ENCODE results near the gene CCNL2.
A peak's percentile ranks its signal among the peaks of the same experiment; 100 is the strongest.
"Not testable (repeated sequence)": the region's sequence is repeated elsewhere in the genome, so short reads cannot be mapped to it uniquely, and the experiment has no call there.

The CCNL2 gene

DNA sequence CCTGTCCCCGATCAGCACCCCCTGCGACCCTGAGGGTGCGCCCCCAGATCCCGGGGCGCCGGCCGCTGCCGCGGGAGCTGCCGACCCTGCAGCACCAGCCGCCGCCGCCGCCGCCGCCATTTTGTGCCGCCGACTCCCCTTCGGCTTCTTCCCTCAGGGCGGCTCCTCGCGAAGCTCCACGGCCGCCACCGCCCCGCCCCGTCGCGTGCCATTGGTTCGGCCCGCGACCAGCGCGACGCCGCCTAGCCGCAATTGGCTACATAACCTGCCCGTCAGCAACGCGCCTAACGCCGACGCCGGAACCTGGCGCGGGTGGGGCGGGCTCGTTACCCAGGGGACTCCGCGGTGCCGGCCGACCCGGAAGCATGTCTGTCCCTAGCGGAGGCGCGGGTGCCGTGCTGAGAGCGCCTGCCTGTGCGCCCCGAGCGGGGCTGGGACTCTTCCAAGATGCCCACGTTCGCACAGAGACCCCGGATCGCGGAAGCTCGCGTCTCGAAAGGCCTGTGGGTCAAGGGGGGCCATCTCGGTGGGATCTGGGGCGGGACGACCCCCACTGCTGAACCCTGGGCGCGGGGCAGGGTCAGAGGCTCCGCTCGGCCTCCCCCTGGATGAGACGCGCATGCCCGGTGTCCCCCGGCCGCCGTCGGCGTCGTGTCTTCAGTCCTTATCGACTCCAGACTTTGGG is at the start of gene CCNL2:
Gene CCNL2 (minus strand): TSS at position 149 of the 685 bp plus-strand sequence. CDS start 29 bp downstream, at position 120.
- intact Hi-C loops (cut with DNase I), result no loop called here

DNA sequence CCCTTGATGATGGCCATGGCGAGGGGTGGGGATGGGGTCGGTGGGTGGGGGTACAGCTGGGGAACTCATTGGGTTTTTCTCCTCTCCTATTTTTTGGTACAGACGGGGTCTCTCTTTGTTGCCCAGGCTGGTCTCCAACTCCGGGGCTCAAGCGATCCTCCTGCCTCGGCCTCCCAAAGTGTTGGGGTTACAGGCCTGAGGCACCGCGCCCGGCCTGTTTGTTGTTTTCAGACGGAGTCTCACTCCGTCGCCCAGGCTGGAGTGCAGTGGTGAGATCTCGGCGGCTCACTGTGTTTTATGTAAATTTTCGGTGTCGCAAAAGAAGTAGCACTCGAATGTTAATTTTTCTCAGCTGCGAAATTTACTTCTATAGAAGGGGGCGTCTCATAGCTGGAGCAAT is 47.5 kb upstream of the CCNL2 start:
- intact Hi-C loops (cut with DNase I); DNase-seq: not testable (repeated sequence)

More for the DNA sequence above, at the start of gene CCNL2:
- DNase-seq, result peak; percentile 98 to 100 (median 99)

DNA sequence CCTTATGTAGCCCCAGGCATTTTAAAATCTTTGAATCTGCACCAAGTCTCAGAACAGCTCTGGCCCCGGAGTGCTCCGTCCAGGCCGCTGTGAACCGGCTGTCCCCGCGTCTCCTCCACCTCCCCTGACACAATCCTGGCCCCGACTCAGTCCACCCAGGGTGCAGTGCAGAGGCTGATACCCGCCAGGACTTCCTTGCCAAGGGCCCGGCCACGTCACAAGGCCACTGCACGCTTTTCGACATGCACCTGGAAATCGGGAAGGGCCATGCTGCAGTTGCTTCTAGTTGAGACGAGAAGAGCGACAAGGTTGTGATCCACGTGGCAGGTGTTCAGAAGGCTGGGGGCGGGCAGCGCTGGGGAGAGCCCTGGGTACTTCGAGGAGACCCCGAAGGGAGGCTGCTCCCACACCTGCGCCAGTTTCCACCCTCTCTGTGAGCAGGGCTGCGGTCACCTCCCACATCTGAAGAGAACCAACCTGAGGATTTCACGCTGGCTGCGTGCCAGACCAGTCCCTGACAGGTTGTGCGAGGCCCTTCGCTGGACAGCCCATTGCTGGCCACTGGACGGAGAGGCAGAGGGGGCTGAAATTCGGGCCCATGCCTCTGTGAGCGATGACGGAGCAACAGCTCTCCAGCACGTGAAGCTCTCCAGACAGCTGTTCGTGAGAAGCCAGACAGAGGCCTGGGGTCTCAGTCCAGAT is 43.1 kb upstream of the CCNL2 start:
- DNase-seq, result peak in 2 of 10 donors; percentile 13 to 87
- intact Hi-C loops (cut with DNase I), result no loop called here

DNA sequence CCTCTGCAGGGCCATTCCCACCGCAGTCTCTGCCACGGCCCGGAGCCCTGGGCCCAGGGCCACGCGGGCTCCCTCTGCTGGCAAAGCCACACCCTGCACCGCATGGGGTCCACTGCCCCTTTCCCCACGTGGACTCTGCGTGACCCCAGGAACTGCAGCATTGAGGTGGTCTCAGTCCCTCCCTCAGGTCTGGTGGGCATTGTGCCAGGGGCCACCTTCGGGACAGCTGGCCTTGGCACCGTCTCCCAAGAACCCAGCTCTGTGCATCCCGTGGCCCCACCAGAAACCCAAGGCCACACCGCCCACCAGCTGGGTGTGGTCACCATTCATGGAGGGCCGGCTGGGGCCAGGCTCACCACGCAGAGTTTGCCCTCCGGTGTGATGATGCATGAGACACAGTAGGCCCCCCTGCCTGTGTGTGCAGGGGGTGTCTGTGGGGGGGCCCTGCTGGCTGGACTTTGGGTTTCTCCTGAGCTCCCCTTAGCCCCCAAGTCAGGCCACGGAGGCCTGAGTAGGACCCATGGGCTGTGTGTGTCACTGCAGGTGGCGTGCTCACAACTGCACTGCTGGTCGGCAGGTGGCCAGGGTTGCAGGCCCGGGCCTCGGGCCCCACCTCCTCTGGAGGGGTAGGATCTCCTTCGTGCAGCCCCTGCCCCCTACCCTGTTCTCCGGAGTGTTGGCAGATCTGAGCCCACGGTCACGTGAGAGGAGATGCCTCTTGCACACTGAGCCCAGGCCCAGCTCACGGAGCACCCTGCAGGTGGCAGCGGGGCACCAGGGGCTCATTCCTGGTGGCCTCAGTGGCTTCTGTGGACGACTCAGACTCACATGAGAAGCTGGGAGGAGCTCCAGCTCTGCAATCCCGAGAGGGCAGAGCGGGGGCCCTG is 42.1 kb upstream of the CCNL2 start:
- intact Hi-C loops (cut with DNase I), result no loop called here
- peak in 6 of 10 donors; percentile 38 to 92 (median 74) for DNase-seq

GRCh38 chr1:1440262-1441001 is 41.3 kb upstream of the CCNL2 start:
- intact Hi-C loops (cut with DNase I), result no loop called here
- DNase-seq, result peak in 1 of 10 donors; percentile 84

DNA sequence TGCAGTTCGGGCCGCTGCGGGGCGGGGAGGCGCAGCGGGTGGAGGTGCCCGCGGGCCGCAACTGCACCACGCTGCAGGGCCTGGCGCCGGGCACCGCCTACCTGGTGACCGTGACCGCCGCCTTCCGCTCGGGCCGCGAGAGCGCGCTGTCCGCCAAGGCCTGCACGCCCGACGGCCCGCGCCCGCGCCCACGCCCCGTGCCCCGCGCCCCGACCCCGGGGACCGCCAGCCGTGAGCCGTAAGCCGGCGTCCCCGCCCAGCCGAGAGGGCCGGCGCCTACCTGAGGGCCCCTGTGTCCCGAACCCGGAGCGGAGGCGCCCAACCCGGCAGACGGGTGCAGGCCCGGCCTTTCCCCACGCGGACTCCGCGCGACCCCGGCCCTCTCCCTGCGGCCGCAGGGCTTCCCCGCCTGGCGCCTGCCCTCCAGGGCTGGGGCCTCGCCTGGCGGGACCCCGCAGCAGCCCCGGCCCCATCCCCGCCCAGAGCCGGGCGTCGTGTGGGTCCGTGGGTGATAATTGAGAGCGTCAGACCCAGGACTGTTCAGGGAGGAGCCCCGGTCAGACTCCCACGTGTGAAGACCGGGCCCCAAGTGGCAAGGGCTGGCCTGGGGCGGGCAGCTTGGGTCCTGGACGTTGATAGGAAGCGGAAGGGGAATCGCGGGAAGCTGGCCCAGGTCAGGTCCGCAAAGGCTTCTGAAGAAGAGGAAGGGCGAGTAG is 40.6 kb upstream of the CCNL2 start:
- intact Hi-C loops (cut with DNase I), result no loop called here
- peak in 2 of 10 donors; percentile 7 to 85 for DNase-seq

DNA sequence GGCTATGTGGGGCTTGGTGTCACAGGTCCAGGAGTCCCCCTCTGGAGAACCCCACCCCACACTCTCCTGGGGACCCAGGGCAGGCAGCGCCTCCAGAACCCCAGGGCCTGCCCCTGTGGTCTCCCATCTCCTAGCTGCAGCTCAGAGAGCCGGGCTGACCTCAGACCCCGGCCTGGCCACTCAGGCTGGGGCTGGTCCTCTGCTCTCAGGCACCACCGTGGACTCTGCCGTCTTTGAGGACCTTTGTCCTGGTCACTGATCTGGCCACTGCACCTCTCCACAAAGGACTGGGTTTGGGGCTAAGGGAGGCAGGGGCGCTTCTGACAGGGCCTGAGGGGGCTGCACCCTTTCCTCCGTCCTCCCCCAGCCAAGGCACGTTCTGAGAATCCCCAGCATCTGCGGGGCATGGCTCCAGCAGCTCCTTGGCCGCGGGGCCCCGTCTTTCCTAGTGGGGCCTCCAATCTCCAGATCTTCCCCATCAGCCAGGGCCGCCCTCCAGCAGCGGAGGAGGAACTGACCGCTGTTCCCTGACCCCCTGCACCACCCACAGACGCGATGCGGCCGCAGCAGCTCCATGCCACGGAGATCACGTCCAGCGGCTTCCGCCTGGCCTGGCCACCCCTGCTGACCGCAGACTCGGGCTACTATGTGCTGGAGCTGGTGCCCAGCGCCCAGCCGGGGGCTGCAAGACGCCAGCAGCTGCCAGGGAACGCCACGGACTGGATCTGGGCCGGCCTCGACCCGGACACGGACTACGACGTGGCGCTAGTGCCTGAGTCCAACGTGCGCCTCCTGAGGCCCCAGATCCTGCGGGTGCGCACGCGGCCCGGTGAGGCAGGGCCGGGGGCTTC is 39.6 kb upstream of the CCNL2 start:
- DNase-seq, result peak in 4 of 10 donors; percentile 16 to 83 (median 68)
- intact Hi-C loops (cut with DNase I), result no loop called here

DNA sequence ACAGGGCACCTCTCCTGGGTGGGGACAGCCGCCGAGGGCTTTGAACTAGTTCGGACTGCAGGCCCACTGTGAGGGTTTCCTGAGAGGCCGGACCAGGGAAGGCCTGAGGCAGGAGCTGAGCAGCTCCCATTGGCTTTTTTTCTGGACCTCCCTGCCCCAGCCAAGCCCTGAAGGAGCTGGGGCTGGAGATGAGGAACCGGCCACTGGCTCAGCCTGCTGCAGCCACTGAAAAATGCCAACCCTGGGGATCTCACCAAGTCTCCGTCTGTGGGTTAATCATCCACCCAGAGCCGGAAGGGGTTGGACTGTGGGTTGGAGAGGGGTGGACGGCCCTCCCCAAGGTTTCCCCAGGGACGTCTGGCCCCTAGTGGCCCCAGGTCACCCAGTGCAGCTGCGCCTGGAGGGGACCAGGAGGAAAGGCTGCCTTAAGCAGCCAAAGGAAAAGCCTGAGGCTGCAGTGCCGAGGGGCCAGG is 38.8 kb upstream of the CCNL2 start:
- DNase-seq, result peak in 2 of 10 donors; percentile 51 to 66
- intact Hi-C loops (cut with DNase I), result no loop called here

- peak in 5 of 10 donors; percentile 14 to 82 (median 63) for DNase-seq
- intact Hi-C loops (cut with DNase I), result no loop called here
Observed at GRCh38 chr1:1437033-1437903, 38.1 kb upstream of the CCNL2 start.

DNA sequence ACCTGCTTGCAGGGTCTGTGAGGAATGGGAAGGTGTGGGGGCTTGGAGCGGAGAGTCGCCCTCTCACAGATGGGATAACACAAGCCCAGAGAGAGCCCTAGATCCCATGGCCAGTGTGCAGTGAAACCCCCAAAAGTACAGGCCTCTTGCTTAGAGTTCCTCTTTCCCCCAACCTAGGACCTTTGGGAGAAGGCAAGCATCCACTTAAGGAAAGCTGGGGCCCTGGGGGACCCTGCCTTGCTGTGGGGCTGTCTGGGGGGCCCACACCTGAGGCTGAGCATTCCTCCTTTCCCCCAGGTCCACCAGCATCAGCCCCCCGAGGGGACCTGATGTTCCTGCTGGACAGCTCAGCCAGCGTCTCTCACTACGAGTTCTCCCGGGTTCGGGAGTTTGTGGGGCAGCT is 37.5 kb upstream of the CCNL2 start:
- intact Hi-C loops (cut with DNase I), result no loop called here
- no peak for DNase-seq

GRCh38 chr1:1435911-1436629 is 36.9 kb upstream of the CCNL2 start:
- intact Hi-C loops (cut with DNase I), result no loop called here
- DNase-seq, result peak in 5 of 10 donors; percentile 8 to 83 (median 63)

- intact Hi-C loops (cut with DNase I), result no loop called here
- peak; percentile 63 to 97 (median 76) for DNase-seq
Observed at GRCh38 chr1:1435106-1435903, 36.2 kb upstream of the CCNL2 start, which contains the start of gene VWA1. Gene VWA1 (plus strand): TSS chr1:1435690. CDS start chr1:1435749, 59 bp downstream.

DNA sequence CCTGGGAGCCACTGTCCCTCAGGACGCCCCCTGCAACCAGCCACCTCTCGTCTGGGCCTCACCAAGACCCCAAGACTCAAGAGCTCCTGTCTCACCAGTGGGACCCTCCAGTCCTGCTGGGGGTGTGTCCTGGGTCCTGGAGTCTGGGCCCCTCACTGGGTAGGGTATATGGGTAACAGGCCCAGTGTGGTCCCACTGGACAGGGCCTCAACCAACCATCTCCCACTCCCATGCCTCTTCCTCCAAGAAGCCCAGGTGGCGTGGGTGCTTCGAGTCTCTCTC is 35.6 kb upstream of the CCNL2 start:
- intact Hi-C loops (cut with DNase I), result no loop called here
- no peak for DNase-seq

DNA sequence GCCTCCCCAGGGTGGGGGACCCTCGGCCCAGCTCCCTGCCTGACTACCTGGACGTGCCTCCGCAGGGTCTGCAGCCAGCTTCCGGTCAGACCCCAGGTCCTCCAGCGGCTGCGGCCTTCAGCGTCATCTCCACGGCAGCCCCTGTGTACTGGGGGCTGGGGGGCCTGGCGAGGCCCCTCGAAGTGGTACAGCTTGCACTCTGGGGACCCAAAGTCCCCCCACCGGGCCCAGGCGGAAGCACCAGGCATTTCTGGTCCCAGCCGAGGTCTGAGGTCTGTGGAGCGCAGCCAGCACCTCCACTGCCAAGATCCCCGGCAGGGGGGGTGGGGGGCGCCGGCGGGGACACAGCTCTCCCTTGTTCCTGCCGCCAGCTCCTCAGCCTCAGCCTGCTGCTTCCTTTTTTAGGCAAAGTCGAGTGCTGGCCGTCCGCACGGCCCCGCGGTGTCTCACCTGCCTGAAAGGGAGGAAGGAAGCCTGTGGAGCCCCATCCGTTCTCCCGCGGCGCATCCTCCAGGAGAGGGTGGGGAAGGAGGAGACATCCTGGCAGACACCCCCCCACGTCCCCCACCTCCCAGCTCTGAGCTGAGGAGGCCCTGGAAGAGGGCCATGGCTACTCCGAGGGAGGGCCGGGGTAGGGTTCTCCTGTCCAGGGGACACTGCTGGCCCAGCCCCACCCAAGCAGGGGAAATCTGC is 35.1 kb upstream of the CCNL2 start:
- peak; percentile 66 to 97 (median 74) for DNase-seq
- intact Hi-C loops (cut with DNase I), result no loop called here

DNA sequence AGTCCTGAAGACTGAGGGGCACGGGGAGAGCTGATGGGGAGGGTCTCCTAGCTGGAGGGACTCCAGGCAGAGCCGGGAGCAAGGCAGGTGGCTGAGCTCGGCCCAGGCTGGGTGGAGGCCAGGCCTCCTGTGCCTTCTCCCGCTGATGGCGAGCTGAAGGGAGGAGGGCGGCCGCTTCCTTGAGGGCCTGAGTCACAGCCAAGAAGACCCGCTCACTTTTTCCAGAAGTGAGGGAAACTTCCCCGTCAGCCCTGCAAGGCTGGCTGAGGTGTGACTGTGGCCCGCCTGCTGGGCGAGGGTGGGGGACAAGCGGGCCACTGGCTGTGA is 34.6 kb upstream of the CCNL2 start:
- DNase-seq, result peak in 4 of 10 donors; percentile 36 to 88 (median 73)
- intact Hi-C loops (cut with DNase I), result no loop called here
